ENCODE results near the gene PYHIN1.

DNA sequence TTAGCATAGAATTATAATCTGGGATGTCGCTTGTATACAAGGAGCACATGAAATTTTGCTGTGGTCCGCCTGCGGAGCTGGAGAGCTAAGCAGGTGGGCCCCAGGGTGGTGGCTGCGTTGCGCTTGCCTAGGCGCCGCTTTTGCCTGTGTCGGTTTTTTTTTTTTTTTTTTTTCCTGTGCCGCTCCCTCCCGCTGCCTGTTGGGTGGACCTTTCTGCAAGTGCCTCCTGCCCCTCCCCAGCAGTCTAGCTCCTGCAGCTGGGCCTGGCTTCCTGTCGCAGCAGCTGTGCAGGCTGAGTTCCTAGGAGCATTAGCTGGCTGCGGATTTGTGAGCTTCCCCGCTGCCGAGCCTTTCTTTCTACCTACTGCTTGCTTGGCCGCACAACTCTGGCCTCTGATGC, 20.6 kb downstream of the PYHIN1 start:
- TF ChIP-seq NFIC (IDR thresholded peaks at IDR 0.05; ENCODE audit: borderline replicate concordance) (no peak), GATA2 (CRISPR knock-in tag; IDR thresholded peaks at IDR 0.05) (no peak), USF1 (IDR thresholded peaks at IDR 0.05; ENCODE audit: borderline replicate concordance, low read depth) (no peak), MXI1 (IDR thresholded peaks at IDR 0.05; ENCODE audit: low read depth, low read length) (no peak), POLR2AphosphoS5 (IDR thresholded peaks at IDR 0.05; ENCODE audit: low read depth, low read length) (no peak)
- TF ChIP-seq, protein P1, sequence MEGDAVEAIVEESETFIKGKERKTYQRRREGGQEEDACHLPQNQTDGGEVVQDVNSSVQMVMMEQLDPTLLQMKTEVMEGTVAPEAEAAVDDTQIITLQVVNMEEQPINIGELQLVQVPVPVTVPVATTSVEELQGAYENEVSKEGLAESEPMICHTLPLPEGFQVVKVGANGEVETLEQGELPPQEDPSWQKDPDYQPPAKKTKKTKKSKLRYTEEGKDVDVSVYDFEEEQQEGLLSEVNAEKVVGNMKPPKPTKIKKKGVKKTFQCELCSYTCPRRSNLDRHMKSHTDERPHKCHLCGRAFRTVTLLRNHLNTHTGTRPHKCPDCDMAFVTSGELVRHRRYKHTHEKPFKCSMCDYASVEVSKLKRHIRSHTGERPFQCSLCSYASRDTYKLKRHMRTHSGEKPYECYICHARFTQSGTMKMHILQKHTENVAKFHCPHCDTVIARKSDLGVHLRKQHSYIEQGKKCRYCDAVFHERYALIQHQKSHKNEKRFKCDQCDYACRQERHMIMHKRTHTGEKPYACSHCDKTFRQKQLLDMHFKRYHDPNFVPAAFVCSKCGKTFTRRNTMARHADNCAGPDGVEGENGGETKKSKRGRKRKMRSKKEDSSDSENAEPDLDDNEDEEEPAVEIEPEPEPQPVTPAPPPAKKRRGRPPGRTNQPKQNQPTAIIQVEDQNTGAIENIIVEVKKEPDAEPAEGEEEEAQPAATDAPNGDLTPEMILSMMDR (IDR thresholded peaks at IDR 0.05) = no peak

Data from SK-N-SH (cell line).